Duodenal mucosa (tissue), 2 donors: ENCODE results near the gene SGSM2.

Experiments used
- H3K27ac ChIP-seq: one replicate; pipeline ENCODE4 v1.7.0; 2013; ENCODE audit warnings: low read depth, low read length
- H3K27me3 ChIP-seq, 2 donors: one replicate each; pipeline ENCODE4 v1.7.0; 2013; ENCODE audit warnings: low read length in 2 of 2, control low read depth in 1 of 2; ENCODE audit not compliant: insufficient read depth in 2 of 2, control insufficient read depth in 1 of 2
- H3K36me3 ChIP-seq, 2 donors: one replicate each; pipeline ENCODE4 v1.7.0; 2013; ENCODE audit warnings: low read length in 2 of 2, control low read depth in 1 of 2; ENCODE audit not compliant: insufficient read depth in 2 of 2, control insufficient read depth in 1 of 2
- H3K4me1 ChIP-seq, 2 donors: one replicate each; pipeline ENCODE4 v1.7.0; 2013; ENCODE audit warnings: low read length in 2 of 2, control low read depth in 1 of 2; ENCODE audit not compliant: insufficient read depth in 2 of 2, control insufficient read depth in 1 of 2
- H3K4me3 ChIP-seq, 2 donors: one replicate each; pipeline ENCODE4 v1.7.0; 2013; ENCODE audit warnings: low read length in 2 of 2, low read depth in 1 of 2
- H3K9ac ChIP-seq, 2 donors: one replicate each; pipeline ENCODE4 v1.7.0; 2013; ENCODE audit warnings: low read length in 2 of 2, low read depth in 1 of 2
- H3K9me3 ChIP-seq, 2 donors: one replicate each; pipeline ENCODE4 v1.7.0; 2013; ENCODE audit warnings: low read length in 2 of 2, control low read depth in 1 of 2; ENCODE audit not compliant: control insufficient read depth in 1 of 2

Gene SGSM2

DNA sequence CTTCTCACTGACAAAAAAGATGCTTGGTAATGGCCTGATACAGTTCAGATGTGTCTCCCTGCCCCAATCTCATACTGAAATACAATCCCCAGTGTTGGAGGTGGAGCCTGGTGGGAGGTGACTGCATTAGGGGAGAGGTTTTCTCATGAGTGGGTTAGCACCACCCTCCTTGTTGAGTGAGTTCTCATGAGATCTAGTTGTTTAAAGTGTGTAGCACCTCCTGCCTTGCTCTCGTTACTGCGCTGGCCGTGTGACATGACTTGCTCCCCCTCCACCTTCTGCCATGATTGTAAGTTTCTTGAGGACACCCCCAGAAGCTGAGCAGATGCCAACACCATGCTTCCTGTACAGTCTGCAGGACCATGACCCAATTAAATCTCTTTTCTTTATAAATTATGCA lies 6.0 kb upstream of the SGSM2 start:
- Histone ChIP-seq H3K4me1 (peaks cover 8% of the 10 kb centered on the region in 2 donors), H3K27me3 (no peaks in the 10 kb centered on the region), H3K9ac (no peak overlapping the region), H3K36me3 (peaks cover 38 to 72% of the 10 kb centered on the region in 2 donors), H3K4me3 (no peak overlapping the region), H3K9me3 (no peaks in the 10 kb centered on the region), H3K27ac (no peak overlapping the region)

DNA sequence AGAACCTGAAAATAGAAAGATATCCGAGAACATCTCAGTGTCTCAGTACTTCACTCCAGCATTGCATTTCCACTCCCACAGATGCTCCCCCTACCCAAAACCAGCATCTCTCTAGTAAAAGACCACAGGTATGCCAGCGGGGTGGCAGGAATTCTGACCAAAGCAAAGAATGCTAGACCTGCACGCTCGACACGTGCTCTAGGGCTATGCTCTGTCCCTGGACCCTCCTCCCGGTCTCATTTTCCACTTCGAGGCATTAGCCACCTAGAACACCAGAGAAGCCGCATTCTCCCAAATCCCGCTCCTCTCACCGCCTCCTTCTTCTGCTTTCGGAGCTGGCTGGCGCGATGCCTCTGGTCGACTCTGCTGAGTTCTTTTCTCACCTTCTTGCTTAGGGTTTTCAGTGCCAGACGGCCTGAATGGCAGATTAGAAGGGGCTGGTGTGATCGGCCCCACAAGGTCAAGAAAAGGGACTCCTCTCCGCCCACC lies 1.5 kb upstream of the SGSM2 start:
- Histone ChIP-seq H3K27ac (no peak overlapping the region), H3K4me1 (peaks cover 14 to 18% of the 10 kb centered on the region in 2 donors), H3K27me3 (no peaks in the 10 kb centered on the region)

DNA sequence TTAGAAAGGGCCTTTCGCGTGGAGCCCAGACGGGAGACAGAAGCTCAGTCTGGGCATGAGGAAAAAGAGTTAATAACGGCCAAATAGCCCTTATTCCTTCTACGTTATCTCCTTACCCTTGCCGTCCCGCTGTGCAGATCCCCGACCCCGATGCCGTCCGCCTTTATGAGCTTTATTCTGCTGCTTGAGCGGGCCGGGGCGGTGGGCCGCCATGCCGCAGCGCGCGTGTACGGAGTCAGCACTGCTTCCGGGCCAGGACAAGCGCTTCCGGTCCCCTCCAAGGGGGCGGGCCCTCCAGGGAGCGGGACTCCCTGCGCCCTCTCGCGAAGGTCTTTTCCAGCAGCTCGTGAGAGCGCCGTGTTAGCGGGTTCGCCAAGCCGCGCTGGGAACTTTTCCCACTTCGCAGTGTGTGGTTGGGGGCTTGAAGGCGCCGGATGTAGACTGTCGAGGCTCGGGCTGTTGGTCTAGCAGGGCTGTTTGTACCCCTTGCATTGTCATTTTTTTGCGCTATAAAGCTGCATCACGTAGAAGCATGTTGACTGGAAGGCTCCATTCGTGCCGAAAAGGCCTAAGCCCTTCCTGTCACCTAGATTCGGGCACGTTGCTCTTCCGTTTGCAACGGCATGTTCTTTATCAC lies 968 bp upstream of the SGSM2 start, which contains the start of gene TSR1:
Gene TSR1, minus strand, starts transcription at position 243 of the 637 bp plus-strand sequence. Its CDS starts 30 bp downstream, at position 213.
- Histone ChIP-seq H3K9me3 (no peaks in the 10 kb centered on the region), H3K27ac (peak within 1 kb of the TSS; percentile 79), H3K9ac (peak within 1 kb of the TSS; percentile 84 to 86), H3K4me1 (peaks cover 14 to 18% of the 10 kb centered on the region in 2 donors), H3K4me3 (peak within 1 kb of the TSS; percentile 85 to 94), H3K27me3 (no peaks in the 10 kb centered on the region), H3K36me3 (peaks cover 25 to 39% of the 10 kb centered on the region in 2 donors)

More for the DNA sequence above, 1.5 kb upstream of the SGSM2 start:
- Histone ChIP-seq H3K9me3 (no peaks in the 10 kb centered on the region), H3K4me3 (peak overlapping the region; percentile 85 to 94), H3K9ac (peak overlapping the region; percentile 84 to 86), H3K36me3 (peaks cover 26 to 45% of the 10 kb centered on the region in 2 donors)

DNA sequence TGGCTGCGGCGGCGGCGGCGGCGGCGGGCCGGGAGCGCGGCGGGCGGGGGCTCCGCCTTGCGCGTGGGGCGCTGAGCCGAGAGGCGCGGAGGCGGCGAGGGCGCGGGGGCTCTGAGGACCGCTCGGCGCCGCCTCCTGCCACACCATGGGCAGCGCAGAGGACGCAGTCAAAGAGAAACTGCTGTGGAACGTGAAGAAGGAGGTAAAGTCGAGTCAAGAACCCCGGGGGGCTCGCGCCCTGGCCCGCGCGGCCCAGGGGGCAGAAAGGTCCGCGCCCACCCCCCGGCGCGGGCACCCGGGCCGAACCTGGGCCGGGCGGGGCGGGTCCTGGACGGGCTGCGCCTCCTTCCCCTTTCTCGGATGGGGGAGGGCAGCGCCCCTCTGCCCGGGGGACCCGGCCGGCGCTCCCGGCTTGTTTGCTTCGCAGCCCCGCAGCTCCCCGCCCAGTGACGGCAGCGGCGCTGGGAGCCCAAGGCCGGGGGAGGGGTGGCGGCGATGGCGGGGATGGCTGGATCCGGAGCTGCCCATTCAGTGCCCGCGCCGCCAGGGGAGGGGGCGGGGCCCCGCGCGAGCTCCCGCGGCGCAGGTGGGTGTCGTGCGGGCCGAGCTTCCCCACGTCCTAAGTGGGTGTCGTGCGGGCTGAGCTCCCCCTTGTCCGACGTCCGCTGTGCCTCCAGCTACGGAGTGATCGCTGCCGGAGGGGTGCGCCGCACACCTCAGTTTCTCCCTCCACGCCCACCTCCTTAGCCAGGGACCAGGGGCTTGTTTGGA lies 428 bp downstream of the SGSM2 start:
- Histone ChIP-seq H3K4me3 (peak overlapping the region; percentile 74 to 94), H3K9me3 (no peaks in the 10 kb centered on the region), H3K27me3 (no peaks in the 10 kb centered on the region), H3K4me1 (peaks cover 14 to 18% of the 10 kb centered on the region in 2 donors), H3K27ac (peak overlapping the region; percentile 48), H3K36me3 (peaks cover 18 to 26% of the 10 kb centered on the region in 2 donors), H3K9ac (peak overlapping the region; percentile 51 to 84)

DNA sequence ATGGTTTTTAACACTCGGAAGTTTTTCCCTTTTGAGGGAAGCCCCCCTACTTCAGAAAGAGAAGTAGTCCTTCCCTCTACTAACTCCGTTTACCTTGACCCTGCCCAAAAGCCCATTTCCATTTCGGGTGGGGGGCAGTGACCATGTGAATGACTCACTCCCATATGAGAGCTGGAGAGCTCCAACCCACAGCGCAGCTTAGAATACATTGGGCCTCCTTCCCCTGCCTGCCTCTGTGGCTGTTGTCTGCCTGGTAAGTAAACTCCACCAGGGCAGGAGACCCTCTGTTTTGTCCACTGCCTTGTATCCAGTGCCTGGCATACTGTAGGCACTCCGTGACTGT lies 985 bp downstream of the SGSM2 start:
- Histone ChIP-seq H3K9ac (peak overlapping the region; percentile 47 to 84), H3K4me3 (peak overlapping the region; percentile 74 to 94), H3K27ac (no peak overlapping the region), H3K9me3 (no peaks in the 10 kb centered on the region), H3K27me3 (no peaks in the 10 kb centered on the region), H3K36me3 (peaks cover 12 to 21% of the 10 kb centered on the region in 2 donors), H3K4me1 (peaks cover 19 to 24% of the 10 kb centered on the region in 2 donors)

DNA sequence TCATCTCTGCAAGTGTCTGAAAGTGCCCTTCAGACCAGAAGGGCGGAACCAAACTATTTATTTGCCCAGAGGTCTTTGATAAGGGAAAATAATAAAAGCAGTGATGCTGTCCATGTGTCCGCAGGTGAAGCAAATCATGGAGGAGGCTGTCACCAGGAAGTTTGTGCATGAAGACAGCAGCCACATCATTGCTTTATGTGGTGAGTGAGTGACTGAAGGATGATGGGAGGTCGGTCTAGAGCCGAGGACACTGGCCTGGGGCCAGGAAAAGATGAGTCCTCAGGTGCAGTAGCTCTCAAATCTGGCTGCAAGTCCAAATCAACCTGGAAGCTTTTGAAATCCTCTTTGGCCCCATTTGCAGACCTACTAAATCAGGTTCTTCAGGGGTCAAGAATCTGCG lies 6.1 kb downstream of the SGSM2 start:
- Histone ChIP-seq H3K4me1 (peaks cover 21 to 24% of the 10 kb centered on the region in 2 donors), H3K27ac (no peak overlapping the region), H3K9me3 (no peaks in the 10 kb centered on the region), H3K4me3 (no peak overlapping the region), H3K27me3 (no peaks in the 10 kb centered on the region), H3K9ac (peak overlapping the region in 1 of 2 donors; percentile 2), H3K36me3 (peaks cover 9 to 11% of the 10 kb centered on the region in 2 donors)

DNA sequence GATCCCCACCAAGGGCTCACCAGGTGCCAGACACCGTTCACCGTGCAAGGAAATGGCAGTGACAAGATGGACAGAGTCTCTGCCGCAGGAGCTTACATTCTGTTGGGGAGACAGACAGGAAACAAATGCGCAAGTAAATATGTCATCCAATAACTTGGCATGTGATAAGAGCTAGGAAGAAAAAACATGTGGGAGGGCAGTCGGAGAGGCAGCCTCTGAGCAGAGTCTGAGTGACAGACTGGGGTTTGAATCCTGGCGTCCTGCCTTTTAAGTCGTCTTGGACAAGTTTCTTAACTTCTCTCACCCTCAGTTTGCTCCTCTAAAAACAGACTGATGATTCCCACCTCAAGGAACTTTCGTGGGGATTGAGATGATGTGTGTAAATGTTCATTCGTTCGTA lies 7.2 kb downstream of the SGSM2 start:
- H3K9ac ChIP-seq: no peak overlapping the region
- peaks cover 9 to 11% of the 10 kb centered on the region in 2 donors for H3K36me3 ChIP-seq
- H3K4me3 ChIP-seq: no peak overlapping the region
- H3K27me3 ChIP-seq: no peaks in the 10 kb centered on the region
- no peak overlapping the region for H3K27ac ChIP-seq
- H3K4me1 ChIP-seq: peaks cover 21 to 24% of the 10 kb centered on the region in 2 donors
- no peaks in the 10 kb centered on the region for H3K9me3 ChIP-seq

DNA sequence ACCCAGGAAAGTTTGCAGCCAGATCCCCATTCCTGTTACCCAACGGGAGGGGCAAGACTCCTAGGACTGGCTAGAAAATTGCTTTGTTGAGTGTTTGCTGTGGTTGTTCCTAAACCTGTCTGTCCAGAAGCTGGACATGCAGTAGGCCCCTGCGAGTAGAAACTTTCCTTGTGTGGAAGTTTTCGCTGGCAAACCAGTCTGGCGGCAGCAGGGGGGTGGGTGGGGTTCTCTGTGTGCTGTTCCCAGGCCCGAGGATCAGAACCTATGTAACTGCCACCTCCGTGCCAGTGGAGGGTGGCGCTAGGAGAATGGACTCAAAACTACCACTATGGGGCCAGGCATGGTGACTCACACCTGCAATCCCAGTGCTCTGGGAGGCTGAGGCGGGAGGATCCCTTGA lies 9.2 kb downstream of the SGSM2 start:
- Histone ChIP-seq H3K27me3 (no peaks in the 10 kb centered on the region), H3K36me3 (peaks cover 9 to 11% of the 10 kb centered on the region in 2 donors), H3K9me3 (no peaks in the 10 kb centered on the region), H3K4me1 (peaks cover 21 to 24% of the 10 kb centered on the region in 2 donors), H3K27ac (no peak overlapping the region), H3K9ac (no peak overlapping the region), H3K4me3 (no peak overlapping the region)

DNA sequence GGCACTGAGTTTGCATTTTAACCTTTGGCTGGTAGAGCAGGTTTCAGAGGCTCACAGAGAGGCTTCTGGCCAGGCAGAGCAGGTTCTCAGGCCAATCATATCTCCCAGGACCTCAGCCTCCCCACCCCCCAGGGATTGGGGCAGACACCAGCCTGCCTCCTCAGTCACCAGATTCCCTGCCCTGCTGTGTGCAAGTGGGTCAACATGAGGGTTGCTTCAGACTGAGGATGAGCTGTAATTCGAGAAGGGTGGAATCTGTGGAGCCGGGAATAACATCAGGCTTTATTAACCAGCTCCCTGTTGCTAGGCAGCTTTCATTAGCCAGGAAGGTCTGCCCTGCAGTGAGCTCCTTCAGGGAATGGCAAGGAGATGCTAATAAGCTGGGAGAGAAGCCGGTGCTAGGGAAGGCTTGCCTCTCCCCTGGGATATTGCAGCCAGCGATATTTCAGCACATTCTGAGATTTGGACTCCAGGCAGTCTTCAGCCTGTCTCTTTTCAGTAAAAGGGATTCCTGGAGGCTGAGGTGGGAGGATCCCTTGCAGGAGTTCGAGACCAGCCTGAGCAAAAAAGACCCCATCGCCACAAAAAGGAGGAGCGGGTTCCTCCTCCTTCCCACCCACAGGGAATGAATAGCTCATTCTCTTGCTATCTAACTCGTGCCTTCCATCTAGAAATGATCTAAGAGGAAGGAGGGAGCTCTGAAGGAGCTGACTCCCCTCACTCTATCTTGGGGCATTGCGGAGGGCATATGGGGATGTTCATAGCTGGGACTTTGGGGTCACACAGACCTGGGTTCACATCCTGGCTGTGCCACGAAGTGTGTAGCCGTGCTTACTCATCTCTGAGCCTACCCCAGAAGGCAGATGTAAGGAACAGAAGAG lies 10.7 kb downstream of the SGSM2 start:
- Histone ChIP-seq H3K36me3 (peaks cover 9 to 11% of the 10 kb centered on the region in 2 donors), H3K27ac (no peak overlapping the region), H3K4me3 (no peak overlapping the region), H3K9me3 (no peaks in the 10 kb centered on the region), H3K27me3 (no peaks in the 10 kb centered on the region), H3K4me1 (peaks cover 18 to 21% of the 10 kb centered on the region in 2 donors), H3K9ac (no peak overlapping the region)
